AG04450 (cell line): ENCODE measurements around the gene SIRT7. TPM values are rescaled to one million over a fixed set of nuclear protein-coding genes. Genes with fewer than 3 reads are reported as not detected.
A peak's percentile ranks its signal among the peaks of the same experiment; 100 is the strongest.

Experiments used
- CTCF ChIA-PET: fragments of 300-600, 350-600 bp; formaldehyde crosslinking; extraction: SDS; loops from one replicate; lab custom pipeline; 2022; ENCODE audit warnings: antibody characterized with exemption, inconsistent platforms; lab: Charles Lee
- POLR2A ChIA-PET: fragments of 350-600 bp; formaldehyde crosslinking; extraction: SDS; loops from one replicate; lab custom pipeline; 2021; ENCODE audit warnings: antibody characterized with exemption, inconsistent platforms; lab: Yijun Ruan, JAX
- DNase-seq: peaks from one replicate; pipeline ENCODE4 v3.0.0-alpha.2; 2011; ENCODE audit warnings: low read depth, low spot score
- H3K27ac ChIP-seq: one replicate; pipeline ENCODE4 v1.5.1; 2012; ENCODE audit warnings: low read depth, low read length, control low read depth
- H3K27me3 ChIP-seq: one replicate; pipeline ENCODE4 v1.6.0; 2012; ENCODE audit warnings: low read length; ENCODE audit not compliant: control insufficient read depth, insufficient read depth
- H3K4me3 ChIP-seq: 2 replicates; pipeline ENCODE4 v1.5.1; 2011; ENCODE audit warnings: mild to moderate bottlenecking, low read depth, low read length, control low read depth
- H3K9me3 ChIP-seq: 2 replicates; pipeline ENCODE4 v1.5.1; 2012; ENCODE audit warnings: low read length; ENCODE audit not compliant: control insufficient read depth, insufficient read depth
- polyA plus RNA-seq: library from polyadenylated mRNA; depleted of rRNA; stranded (reverse); fragments of >200 nt; gene quantifications from 2 replicates; pipeline ENCODE4 v1.2.3, GENCODE V29; 2011
- TF ChIP-seq, protein P1 (sequence below): IDR thresholded peaks from 2 replicates; pipeline ENCODE4 v1.5.1; 2011; ENCODE audit warnings: low read depth, low read length, control low read depth, inconsistent platforms

Gene SIRT7
- polyA plus RNA-seq, 1 experiment: 4.3 TPM

DNA sequence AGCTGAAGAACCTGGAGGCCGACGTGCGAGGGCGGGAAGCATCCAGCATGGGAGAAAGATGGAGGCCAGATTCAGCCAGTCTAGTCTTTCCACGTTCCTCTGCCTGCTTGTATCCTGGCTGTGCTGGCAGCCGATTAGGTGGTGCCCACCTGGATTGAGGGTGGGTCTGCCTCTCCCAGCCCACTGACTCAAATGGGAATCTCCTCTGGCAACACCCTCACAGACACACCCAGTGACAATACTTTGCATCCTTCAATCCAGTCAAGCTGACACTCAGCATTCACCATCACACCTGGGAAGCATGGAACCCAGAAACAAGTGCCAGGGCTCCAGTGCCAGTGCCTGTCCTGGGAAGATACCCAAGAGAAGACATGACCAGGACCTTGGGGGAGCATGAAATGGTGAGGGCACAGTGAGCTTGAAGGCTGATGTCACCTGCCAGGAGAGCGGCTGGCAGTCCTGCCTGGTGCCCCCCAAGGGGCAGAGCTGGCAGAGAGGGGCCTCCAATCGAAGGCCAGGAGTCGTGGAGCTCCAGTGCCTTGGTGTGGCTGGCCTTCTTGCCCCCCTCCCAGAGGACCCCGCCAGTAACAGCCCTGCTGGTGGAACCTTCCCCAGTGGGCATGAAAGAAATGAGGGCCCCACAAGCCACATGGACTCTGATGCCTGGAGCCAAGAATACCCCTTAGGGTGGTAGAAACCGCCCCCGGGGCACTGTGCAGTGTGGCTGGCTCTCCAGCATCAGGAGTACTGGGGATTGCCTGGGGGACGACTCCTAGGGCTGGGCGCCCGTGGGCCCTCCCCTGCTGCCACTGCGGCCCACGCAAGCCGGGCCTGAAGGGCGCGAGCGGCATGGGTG is 16.6 kb downstream of the SIRT7 start:
- CTCF ChIA-PET: interaction anchor here (0.6 kb wide), 1 partner anchor 9 kb away, joined by 3 read pairs; no protein-coding TSS in a partner anchor

GRCh38 chr17:81900181-81900820 is 17.7 kb downstream of the SIRT7 start:
- no peak for DNase-seq
- Histone ChIP-seq H3K4me3 (no peak overlapping the region), H3K9me3 (no peaks in the 10 kb centered on the region), H3K27ac (no peak overlapping the region), H3K27me3 (no peaks in the 10 kb centered on the region)
- POLR2A ChIA-PET: no interaction called here
- CTCF ChIA-PET: no interaction called here
- TF ChIP-seq, protein P1, sequence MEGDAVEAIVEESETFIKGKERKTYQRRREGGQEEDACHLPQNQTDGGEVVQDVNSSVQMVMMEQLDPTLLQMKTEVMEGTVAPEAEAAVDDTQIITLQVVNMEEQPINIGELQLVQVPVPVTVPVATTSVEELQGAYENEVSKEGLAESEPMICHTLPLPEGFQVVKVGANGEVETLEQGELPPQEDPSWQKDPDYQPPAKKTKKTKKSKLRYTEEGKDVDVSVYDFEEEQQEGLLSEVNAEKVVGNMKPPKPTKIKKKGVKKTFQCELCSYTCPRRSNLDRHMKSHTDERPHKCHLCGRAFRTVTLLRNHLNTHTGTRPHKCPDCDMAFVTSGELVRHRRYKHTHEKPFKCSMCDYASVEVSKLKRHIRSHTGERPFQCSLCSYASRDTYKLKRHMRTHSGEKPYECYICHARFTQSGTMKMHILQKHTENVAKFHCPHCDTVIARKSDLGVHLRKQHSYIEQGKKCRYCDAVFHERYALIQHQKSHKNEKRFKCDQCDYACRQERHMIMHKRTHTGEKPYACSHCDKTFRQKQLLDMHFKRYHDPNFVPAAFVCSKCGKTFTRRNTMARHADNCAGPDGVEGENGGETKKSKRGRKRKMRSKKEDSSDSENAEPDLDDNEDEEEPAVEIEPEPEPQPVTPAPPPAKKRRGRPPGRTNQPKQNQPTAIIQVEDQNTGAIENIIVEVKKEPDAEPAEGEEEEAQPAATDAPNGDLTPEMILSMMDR: no peak

More for the DNA sequence above, 16.6 kb downstream of the SIRT7 start:
- POLR2A ChIA-PET: no interaction called here
- Histone ChIP-seq H3K4me3 (peak overlapping the region; percentile 35), H3K9me3 (no peaks in the 10 kb centered on the region), H3K27me3 (no peaks in the 10 kb centered on the region), H3K27ac (no peak overlapping the region)
- TF ChIP-seq, protein P1: no peak
- DNase-seq: no peak

DNA sequence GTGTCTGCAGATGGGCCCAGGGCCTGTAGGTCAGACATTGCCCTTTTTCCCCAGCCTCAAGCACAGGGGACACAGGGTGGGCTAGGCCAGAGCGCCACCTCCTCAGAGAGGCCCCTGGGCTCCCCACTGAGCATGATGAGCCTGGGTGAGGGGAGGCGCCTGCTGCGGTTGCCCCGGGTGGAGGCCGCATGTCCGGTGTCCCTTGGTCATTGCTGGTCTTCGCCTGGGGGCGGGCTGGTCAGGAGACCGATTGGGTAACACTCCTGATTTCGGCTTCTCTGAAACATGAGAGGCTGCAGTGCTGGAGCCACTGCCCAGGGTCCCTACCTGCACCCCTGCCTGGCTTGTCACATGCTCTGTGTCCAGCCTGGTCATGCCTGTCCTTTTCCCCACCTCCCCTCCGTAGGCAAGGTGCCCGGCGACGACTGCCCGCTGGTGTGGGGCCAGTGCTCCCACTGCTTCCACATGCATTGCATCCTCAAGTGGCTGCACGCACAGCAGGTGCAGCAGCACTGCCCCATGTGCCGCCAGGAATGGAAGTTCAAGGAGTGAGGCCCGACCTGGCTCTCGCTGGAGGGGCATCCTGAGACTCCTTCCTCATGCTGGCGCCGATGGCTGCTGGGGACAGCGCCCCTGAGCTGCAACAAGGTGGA is 18.3 kb downstream of the SIRT7 start:
- DNase-seq: no peak
- H3K27ac ChIP-seq: no peak overlapping the region
- ChIA-PET CTCF (no interaction called here), POLR2A (no interaction called here)
- H3K9me3 ChIP-seq: no peaks in the 10 kb centered on the region
- TF ChIP-seq, protein P1: no peak
- no peaks in the 10 kb centered on the region for H3K27me3 ChIP-seq
- no peak overlapping the region for H3K4me3 ChIP-seq

- H3K4me3 ChIP-seq: no peak overlapping the region
- no peak overlapping the region for H3K27ac ChIP-seq
- ChIA-PET POLR2A (no interaction called here), CTCF (no interaction called here)
- no peak for DNase-seq
- H3K27me3 ChIP-seq: no peaks in the 10 kb centered on the region
- H3K9me3 ChIP-seq: no peaks in the 10 kb centered on the region
- TF ChIP-seq, protein P1: no peak
These were observed 19.1 kb downstream of the SIRT7 start for GRCh38 chr17:81898885-81899284.
